HepG2 (cell line): Measurements from ENCODE around the gene SLC41A3.

Experiments
- DNMT1 ChIP-seq: sonication (generic); formaldehyde crosslinking; IDR thresholded peaks from 2 replicates; pipeline ENCODE4 v1.5.1; 2020; ENCODE audit warnings: mild to moderate bottlenecking, missing genetic modification reagents
- FOXJ3 ChIP-seq: sonication (generic); formaldehyde crosslinking; IDR thresholded peaks from 2 replicates; pipeline ENCODE4 v1.4.0; 2020; ENCODE audit warnings: missing genetic modification reagents, mild to moderate bottlenecking, borderline replicate concordance
- HCFC1 ChIP-seq: fragments of 150-350 bp; IDR thresholded peaks from 2 replicates; pipeline ENCODE4 v1.6.1; 2014; ENCODE audit warnings: low read depth, low read length
- NCOR1 ChIP-seq: fragments of 200-600 bp; sonication (generic); IDR thresholded peaks from 2 replicates; pipeline ENCODE4 v1.7.0; 2017; ENCODE audit warnings: antibody characterized with exemption, low read length, borderline replicate concordance
- NFRKB ChIP-seq: fragments of 450-650 bp; IDR thresholded peaks from 2 replicates; pipeline ENCODE4 v1.6.1; 2017
- RAD21 ChIP-seq: fragments of 450-650 bp; formaldehyde crosslinking; IDR thresholded peaks from 2 replicates; pipeline ENCODE4 v1.5.0; 2020; ENCODE audit warnings: mild to moderate bottlenecking
- ZBTB42 ChIP-seq: sonication (generic); formaldehyde crosslinking; IDR thresholded peaks from 2 replicates; pipeline ENCODE4 v1.5.0; 2020; ENCODE audit warnings: mild to moderate bottlenecking, missing genetic modification reagents
- TF ChIP-seq, protein P1 (sequence below): sonication (generic); formaldehyde crosslinking; IDR thresholded peaks from 2 replicates; pipeline ENCODE4 v1.5.0; 2020; ENCODE audit warnings: mild to moderate bottlenecking, missing genetic modification reagents, moderate library complexity
- TF ChIP-seq, protein P2 (sequence below): sonication (generic); formaldehyde crosslinking; IDR thresholded peaks from 2 replicates; pipeline ENCODE4 v1.9.0; 2021; ENCODE audit warnings: mild to moderate bottlenecking, missing genetic modification reagents

DNA sequence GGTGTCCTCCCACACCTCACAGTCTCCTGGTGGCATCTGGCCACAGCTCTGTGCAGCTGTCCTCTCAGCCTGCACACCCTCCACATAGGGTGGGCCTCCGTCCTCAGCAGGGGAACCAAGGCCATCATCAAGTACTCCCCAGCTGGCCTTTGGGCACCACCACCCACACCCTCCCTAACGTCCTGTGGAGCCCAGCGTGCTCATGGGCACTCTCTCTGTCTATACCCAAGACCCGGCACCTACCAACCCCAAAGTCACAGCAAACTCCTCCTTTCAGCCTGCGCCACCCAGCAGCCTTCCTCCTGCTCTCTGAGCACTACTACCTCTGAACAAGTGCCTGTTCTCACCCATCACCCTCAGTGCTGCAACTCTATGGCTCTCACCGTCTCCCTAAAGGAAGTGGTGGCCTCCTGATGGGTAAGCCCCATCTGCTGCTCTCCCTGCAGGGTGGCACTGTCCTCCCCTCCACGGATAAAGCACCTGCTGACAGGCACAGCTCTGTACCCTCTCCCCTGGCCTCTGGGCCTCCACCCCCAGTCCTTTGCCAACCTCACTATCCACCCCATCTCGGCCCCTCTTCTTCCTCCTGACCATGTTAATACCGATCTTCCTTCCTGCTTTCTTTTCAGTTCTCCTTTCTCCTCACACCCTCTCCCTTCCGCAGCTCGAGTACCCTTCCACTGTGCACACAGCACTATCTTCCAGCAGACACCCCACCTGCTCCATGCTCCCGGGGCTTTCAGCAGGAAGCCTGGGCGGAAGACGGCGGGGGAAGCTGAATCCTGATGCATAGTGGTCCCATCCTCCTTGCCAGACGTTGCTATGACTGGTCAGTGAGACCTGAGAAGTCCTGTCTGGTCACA, 31.5 kb downstream of the SLC41A3 start:
- TF ChIP-seq RAD21 (CRISPR knock-in tag) = no peak
- no peak for TF ChIP-seq NFRKB
- TF ChIP-seq HCFC1 = no peak
- TF ChIP-seq NCOR1 = no peak
- no peak for TF ChIP-seq FOXJ3
- TF ChIP-seq, protein P1, sequence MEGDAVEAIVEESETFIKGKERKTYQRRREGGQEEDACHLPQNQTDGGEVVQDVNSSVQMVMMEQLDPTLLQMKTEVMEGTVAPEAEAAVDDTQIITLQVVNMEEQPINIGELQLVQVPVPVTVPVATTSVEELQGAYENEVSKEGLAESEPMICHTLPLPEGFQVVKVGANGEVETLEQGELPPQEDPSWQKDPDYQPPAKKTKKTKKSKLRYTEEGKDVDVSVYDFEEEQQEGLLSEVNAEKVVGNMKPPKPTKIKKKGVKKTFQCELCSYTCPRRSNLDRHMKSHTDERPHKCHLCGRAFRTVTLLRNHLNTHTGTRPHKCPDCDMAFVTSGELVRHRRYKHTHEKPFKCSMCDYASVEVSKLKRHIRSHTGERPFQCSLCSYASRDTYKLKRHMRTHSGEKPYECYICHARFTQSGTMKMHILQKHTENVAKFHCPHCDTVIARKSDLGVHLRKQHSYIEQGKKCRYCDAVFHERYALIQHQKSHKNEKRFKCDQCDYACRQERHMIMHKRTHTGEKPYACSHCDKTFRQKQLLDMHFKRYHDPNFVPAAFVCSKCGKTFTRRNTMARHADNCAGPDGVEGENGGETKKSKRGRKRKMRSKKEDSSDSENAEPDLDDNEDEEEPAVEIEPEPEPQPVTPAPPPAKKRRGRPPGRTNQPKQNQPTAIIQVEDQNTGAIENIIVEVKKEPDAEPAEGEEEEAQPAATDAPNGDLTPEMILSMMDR (CRISPR knock-in tag) = no peak
- TF ChIP-seq DNMT1 (CRISPR knock-in tag) = no peak
- TF ChIP-seq ZBTB42 (CRISPR knock-in tag) = no peak
- TF ChIP-seq, protein P2, sequence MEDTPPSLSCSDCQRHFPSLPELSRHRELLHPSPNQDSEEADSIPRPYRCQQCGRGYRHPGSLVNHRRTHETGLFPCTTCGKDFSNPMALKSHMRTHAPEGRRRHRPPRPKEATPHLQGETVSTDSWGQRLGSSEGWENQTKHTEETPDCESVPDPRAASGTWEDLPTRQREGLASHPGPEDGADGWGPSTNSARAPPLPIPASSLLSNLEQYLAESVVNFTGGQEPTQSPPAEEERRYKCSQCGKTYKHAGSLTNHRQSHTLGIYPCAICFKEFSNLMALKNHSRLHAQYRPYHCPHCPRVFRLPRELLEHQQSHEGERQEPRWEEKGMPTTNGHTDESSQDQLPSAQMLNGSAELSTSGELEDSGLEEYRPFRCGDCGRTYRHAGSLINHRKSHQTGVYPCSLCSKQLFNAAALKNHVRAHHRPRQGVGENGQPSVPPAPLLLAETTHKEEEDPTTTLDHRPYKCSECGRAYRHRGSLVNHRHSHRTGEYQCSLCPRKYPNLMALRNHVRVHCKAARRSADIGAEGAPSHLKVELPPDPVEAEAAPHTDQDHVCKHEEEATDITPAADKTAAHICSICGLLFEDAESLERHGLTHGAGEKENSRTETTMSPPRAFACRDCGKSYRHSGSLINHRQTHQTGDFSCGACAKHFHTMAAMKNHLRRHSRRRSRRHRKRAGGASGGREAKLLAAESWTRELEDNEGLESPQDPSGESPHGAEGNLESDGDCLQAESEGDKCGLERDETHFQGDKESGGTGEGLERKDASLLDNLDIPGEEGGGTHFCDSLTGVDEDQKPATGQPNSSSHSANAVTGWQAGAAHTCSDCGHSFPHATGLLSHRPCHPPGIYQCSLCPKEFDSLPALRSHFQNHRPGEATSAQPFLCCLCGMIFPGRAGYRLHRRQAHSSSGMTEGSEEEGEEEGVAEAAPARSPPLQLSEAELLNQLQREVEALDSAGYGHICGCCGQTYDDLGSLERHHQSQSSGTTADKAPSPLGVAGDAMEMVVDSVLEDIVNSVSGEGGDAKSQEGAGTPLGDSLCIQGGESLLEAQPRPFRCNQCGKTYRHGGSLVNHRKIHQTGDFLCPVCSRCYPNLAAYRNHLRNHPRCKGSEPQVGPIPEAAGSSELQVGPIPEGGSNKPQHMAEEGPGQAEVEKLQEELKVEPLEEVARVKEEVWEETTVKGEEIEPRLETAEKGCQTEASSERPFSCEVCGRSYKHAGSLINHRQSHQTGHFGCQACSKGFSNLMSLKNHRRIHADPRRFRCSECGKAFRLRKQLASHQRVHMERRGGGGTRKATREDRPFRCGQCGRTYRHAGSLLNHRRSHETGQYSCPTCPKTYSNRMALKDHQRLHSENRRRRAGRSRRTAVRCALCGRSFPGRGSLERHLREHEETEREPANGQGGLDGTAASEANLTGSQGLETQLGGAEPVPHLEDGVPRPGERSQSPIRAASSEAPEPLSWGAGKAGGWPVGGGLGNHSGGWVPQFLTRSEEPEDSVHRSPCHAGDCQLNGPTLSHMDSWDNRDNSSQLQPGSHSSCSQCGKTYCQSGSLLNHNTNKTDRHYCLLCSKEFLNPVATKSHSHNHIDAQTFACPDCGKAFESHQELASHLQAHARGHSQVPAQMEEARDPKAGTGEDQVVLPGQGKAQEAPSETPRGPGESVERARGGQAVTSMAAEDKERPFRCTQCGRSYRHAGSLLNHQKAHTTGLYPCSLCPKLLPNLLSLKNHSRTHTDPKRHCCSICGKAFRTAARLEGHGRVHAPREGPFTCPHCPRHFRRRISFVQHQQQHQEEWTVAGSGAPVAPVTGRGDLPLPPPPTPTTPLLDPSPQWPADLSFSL (CRISPR knock-in tag) = no peak
